ENCODE measurements around the gene TMEM59. TPM values are rescaled to one million over a fixed set of nuclear protein-coding genes. Genes with fewer than 3 reads are reported as not detected.
"Not testable (repeated sequence)": the region's sequence is repeated elsewhere in the genome, so short reads cannot be mapped to it uniquely, and the experiment has no call there.

TMEM59 gene
- total RNA-seq, 2 experiments from 2014 or later: 93.4 to 109 TPM

DNA sequence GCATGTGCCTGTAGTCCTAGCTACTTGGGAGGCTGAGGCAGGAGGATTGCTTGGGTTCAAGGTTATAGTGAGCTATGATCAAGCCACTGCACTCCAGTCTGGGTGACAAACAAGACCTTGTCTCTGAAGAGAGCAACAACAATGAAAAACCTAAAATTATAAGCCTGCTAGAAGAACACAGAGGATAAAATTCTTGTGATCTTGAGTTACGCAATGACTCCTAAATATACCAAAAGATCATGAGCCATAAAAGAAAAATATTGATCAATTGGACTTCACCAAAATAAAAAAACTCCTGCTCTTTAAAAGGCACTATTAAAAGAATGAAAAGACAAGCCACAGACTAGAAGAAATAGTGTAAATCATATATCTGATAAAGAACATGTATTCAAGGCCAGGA lies 57.3 kb downstream of the TMEM59 start:
- no peak overlapping the region for H3K4me3 Mint-ChIP-seq
- no peaks in the 10 kb centered on the region for H3K36me3 Mint-ChIP-seq (ENCODE audit: low read depth)
- H3K9me3 Mint-ChIP-seq: no peaks in the 10 kb centered on the region
- POLR2A ChIA-PET: interaction anchor here (0.7 kb wide), 1 partner anchor 33 kb away, joined by 3 read pairs; no protein-coding TSS in a partner anchor
- peaks cover 2% of the 10 kb centered on the region for H3K27me3 Mint-ChIP-seq
- no peak overlapping the region for H3K27ac Mint-ChIP-seq
- ATAC-seq: no peak
- DNase-seq: no peak
- TF ChIP-seq, protein P1, sequence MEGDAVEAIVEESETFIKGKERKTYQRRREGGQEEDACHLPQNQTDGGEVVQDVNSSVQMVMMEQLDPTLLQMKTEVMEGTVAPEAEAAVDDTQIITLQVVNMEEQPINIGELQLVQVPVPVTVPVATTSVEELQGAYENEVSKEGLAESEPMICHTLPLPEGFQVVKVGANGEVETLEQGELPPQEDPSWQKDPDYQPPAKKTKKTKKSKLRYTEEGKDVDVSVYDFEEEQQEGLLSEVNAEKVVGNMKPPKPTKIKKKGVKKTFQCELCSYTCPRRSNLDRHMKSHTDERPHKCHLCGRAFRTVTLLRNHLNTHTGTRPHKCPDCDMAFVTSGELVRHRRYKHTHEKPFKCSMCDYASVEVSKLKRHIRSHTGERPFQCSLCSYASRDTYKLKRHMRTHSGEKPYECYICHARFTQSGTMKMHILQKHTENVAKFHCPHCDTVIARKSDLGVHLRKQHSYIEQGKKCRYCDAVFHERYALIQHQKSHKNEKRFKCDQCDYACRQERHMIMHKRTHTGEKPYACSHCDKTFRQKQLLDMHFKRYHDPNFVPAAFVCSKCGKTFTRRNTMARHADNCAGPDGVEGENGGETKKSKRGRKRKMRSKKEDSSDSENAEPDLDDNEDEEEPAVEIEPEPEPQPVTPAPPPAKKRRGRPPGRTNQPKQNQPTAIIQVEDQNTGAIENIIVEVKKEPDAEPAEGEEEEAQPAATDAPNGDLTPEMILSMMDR (IDR thresholded peaks at IDR 0.05): no peak
- CTCF ChIA-PET: no interaction called here
- intact Hi-C loops (cut with micrococcal nuclease): no loop called here
- no peaks in the 10 kb centered on the region for H3K4me1 Mint-ChIP-seq (ENCODE audit: low read depth)

DNA sequence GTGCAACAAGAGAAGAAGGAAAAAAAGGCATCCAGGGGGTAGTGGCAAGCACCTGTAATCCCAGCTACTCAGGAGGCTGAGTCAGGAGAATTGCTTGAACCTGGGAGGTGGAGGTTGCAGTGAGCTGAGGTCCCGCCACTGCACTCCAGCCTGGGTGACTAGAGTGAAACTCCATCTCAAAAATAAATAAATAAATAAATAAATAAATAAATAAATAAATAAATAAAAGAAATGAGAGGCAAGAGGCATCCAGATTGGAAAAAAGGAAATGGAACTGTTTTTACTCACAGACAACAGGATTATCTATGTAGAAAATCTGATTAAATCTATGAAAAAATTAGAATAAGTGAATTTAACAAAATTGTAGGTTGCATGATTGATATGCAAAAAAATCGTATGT lies 58.5 kb downstream of the TMEM59 start:
- CTCF ChIA-PET; H3K9me3 Mint-ChIP-seq; H3K4me1 Mint-ChIP-seq (ENCODE audit: low read depth); POLR2A ChIA-PET; ATAC-seq; intact Hi-C loops (cut with micrococcal nuclease); H3K27me3 Mint-ChIP-seq; H3K4me3 Mint-ChIP-seq; H3K36me3 Mint-ChIP-seq (ENCODE audit: low read depth); H3K27ac Mint-ChIP-seq; DNase-seq: not testable (repeated sequence)

DNA sequence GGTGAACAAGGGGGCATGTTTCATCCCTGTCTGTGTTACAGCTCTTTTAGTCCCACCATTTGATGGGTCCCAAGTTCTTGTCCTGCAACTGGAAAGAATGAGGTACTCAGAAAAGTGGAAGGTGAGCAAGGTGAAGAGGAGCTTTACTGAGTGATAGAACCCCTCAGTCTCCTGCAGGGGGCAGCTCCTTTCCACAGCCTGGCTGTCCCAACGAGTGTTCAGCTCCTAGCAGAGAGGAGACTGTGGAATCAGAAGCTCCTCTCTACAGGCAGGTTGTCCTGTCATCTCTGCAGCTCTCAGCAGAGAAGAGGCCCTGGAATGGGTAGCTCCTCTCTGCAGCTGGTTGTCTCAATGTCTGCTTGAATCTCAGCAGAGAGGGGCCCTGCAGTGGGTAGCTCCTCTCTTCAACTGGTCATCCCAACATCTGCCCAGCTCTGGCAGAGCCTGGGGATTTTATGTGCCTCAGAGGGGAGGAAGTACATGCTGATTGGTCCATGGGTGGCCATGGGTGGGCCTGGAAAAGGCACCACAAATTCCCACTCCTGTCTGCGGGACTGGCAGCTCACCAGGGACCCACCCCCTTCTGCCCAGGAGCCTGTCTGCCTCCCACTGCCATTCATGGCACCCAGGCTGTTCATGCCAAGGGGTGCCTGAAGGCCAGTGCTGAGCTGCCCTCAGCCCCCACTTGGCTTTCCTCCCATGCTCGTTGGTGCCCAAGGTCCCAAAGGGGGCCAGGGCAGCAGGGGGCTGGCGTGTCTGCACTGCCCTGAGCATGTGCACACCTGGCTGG lies 60.7 kb downstream of the TMEM59 start:
- H3K27me3 Mint-ChIP-seq: peaks cover 2% of the 10 kb centered on the region
- ATAC-seq (no peak), DNase-seq (peak; percentile 9)
- no peak overlapping the region for H3K27ac Mint-ChIP-seq
- no peaks in the 10 kb centered on the region for H3K9me3 Mint-ChIP-seq
- TF ChIP-seq, protein P1 (IDR thresholded peaks at IDR 0.05): no peak
- POLR2A ChIA-PET: no interaction called here
- H3K4me1 Mint-ChIP-seq (ENCODE audit: low read depth): peaks cover 3% of the 10 kb centered on the region
- CTCF ChIA-PET: interaction anchor here (1.2 to 1.8 kb wide), 4 partner anchors 11 to 77 kb away, joined by 3 to 5 read pairs (median 4); no protein-coding TSS in a partner anchor
- intact Hi-C loops (cut with micrococcal nuclease): no loop called here
- no peaks in the 10 kb centered on the region for H3K36me3 Mint-ChIP-seq (ENCODE audit: low read depth)
- H3K4me3 Mint-ChIP-seq: no peak overlapping the region

DNA sequence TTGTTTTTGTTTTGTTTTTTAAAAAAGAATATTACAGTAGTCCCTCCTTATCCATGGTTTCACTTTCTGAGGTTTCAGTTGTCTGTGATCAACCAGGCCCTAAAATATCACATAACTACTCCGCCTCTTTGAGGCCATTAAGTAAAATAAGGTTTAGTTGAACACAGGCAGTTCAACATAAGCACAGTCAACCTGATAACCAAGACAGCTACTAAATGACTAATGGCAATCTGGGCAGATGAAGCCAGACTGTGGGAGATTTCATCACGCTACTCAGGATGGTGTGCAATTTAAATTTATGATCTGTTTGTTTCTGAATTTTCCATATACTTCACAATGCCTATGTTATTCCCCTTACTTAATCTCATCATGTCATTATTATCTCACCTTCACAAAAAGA lies 65.1 kb downstream of the TMEM59 start:
- no peaks in the 10 kb centered on the region for H3K36me3 Mint-ChIP-seq (ENCODE audit: low read depth)
- peaks cover 12% of the 10 kb centered on the region for H3K4me1 Mint-ChIP-seq (ENCODE audit: low read depth)
- no peak for DNase-seq
- intact Hi-C loops (cut with micrococcal nuclease): no loop called here
- no peak overlapping the region for H3K4me3 Mint-ChIP-seq
- TF ChIP-seq, protein P1 (IDR thresholded peaks at IDR 0.05): no peak
- POLR2A ChIA-PET: no interaction called here
- ATAC-seq: peak; percentile 74
- H3K27ac Mint-ChIP-seq: no peak overlapping the region
- CTCF ChIA-PET: no interaction called here
- H3K27me3 Mint-ChIP-seq: no peaks in the 10 kb centered on the region
- no peaks in the 10 kb centered on the region for H3K9me3 Mint-ChIP-seq

DNA sequence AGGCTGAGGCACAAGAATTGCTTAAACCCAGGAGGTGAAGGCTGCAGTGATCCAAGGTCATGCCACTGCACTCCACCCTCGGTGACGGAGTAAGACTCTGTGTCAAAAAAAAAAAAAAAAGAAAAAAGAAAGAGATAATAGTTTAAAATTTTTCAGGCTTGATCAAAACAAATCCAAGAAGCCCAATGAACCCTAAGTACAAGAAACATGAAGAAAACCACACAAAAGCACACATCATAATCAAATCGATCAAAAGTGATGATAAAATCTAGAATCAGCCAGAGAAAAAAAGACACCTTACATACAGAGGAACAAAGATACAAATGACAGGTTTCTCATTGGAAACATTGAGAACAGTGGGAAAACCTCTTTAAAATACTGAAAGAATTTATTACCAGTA lies 66.5 kb downstream of the TMEM59 start:
- intact Hi-C loops (cut with micrococcal nuclease): no loop called here
- H3K27ac Mint-ChIP-seq: no peak overlapping the region
- peaks cover 12% of the 10 kb centered on the region for H3K4me1 Mint-ChIP-seq (ENCODE audit: low read depth)
- DNase-seq (no peak), ATAC-seq (no peak)
- no peaks in the 10 kb centered on the region for H3K36me3 Mint-ChIP-seq (ENCODE audit: low read depth)
- TF ChIP-seq, protein P1 (IDR thresholded peaks at IDR 0.05): no peak
- ChIA-PET POLR2A (no interaction called here), CTCF (no interaction called here)
- H3K9me3 Mint-ChIP-seq: no peaks in the 10 kb centered on the region
- H3K27me3 Mint-ChIP-seq: peaks cover 1% of the 10 kb centered on the region
- H3K4me3 Mint-ChIP-seq: no peak overlapping the region

Data from activated CD8-positive, alpha-beta T cell treated with anti-CD3 and anti-CD28 coated beads for 36 hours (primary cell).